Activated CD4-positive, alpha-beta T cell treated with anti-CD3 and anti-CD28 coated beads for 4 hours (primary cell): ENCODE data around the gene NPB.
"Not testable (repeated sequence)": the region's sequence is repeated elsewhere in the genome, so short reads cannot be mapped to it uniquely, and the experiment has no call there.

Experiments
- DNase-seq, 2 donors: peaks; one replicate each; pipeline ENCODE4 v3.0.0-alpha.2; 2020

NPB gene

DNA sequence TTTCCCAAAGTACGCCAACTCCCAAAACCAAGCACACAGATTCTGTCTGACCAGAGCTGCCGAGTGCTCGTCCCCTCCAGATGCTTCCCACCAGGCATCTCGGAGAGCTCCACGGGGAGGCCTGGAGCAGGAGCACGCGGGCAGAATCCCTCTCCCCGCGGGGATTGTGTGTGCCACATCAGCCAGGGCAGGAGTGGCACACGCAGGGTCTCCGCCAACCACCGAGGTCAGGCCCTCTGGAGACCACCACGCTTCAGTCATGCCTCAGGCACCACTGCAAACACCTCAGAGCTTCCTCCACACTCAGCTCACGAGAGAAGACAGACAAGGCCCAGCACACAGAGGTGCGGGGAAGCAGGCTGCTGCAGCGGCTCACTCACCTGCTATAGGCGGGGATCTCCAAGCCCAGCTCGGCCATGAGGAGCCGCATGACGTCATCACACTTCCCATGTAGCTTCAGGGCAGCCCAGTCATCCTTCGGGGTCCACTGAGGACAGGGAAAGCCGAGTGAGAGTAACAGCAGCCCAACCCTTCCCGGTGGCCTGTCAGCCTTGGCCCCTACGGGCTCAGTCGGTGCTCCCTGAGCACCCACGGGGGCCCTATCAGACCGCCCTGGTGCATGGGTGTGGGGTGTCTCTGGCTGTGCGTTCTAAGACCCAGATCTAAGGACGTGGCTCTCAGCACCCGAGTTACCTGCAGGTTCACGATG, 11.5 kb downstream of the NPB start:
- DNase-seq: no peak

DNA sequence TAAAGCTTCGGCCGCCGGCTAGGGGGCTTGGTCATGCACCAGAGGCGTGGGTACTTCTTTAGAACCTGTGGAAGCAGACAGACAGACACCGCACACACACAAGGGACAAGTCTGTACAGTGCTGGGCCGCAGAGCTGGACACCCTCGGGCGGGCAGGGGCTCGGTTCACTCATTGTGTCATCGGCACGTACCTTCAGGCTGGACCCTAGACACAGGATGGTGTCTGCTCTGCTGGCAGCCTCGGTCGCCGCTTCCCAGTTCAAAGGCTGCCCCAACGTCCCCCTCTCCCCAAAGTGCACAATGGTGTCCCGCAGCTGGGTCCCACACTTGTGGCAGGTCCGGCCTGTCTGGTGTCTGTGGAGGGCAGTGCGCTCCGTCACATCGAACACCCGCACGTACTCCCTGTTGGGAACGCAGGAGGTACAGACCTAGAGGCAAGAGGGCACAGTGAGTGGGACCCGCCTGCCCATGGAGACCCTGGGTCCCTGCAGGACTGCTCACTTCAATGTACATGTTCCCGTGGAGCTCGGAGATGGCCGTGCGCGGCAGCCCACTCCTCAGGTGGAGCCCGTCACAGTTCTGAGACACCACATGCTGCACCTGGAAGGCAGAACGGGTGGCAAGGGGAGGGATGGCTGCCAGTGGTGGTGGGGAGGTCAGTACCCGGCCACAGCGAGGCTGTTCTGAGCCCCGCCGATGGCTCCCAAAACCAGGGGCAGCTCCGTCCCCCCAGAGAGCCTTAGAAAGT, 12.2 kb downstream of the NPB start:
- DNase-seq: no peak

DNA sequence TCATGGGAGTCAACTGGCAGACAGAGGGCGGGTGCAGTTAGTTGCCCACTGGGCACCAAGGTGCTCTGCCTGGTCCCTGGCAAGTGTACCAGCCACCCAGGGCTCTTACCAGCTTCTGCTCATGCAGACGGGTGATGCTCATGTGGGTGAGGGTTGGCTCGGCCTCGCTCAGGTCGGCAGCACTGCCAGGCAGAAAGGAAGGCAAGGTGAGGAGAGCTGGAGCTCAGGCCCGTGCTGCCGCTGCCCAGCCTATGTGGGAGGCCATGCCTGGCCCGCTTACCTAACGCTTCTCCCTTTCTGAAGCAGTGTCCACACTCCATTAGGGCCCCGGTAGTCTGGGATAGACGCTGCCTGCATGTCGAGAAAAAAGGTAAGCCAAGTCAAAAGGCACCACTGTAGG, 13.3 kb downstream of the NPB start:
- DNase-seq: no peak

DNA sequence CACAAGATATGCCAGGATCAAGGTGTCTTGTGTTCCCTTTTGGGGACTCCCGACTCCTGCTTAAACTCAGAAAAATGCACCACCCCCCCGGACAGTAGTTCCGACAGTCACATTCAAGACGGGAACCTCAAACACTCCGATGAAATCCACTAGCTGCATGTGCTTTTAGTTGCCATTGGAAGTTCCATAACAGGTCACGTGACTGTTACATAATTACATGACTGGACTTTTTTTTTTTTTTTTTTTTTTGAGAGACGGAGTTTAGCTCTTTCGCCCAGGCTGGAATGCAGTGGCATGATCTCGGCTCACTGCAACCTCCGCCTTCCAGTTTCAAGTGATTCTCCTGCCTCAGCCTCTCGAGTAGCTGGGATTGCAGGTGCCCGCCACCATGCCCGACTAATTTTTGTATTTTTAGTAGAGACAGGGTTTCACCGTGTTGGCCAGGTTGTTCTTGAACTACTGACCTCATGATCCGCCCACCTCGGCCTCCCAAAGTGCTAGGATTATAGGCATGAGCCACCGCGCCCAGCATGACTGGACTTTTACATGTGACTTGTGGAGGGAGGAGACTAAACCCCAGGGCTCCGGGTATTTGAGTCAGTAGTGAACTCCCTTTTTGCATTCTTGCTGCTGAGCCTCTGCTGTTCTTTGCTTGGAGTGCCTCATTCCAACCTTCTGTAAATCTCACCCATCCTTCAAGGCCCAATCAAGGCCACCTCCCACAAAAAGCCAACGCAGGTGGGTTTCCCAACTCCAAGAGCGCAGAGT, 14.4 kb downstream of the NPB start:
- no peak for DNase-seq

- peak; percentile 77 to 81 for DNase-seq
These were observed 15.7 kb downstream of the NPB start, which contains the start of gene SIRT7 for GRCh38 chr17:81917565-81918332. TSS of gene SIRT7 (minus strand) at chr17:81918176. CDS start at chr17:81918131, 45 bp downstream.

- DNase-seq: not testable (repeated sequence)
These were observed 16.3 kb downstream of the NPB start for GRCh38 chr17:81918333-81918669.

DNA sequence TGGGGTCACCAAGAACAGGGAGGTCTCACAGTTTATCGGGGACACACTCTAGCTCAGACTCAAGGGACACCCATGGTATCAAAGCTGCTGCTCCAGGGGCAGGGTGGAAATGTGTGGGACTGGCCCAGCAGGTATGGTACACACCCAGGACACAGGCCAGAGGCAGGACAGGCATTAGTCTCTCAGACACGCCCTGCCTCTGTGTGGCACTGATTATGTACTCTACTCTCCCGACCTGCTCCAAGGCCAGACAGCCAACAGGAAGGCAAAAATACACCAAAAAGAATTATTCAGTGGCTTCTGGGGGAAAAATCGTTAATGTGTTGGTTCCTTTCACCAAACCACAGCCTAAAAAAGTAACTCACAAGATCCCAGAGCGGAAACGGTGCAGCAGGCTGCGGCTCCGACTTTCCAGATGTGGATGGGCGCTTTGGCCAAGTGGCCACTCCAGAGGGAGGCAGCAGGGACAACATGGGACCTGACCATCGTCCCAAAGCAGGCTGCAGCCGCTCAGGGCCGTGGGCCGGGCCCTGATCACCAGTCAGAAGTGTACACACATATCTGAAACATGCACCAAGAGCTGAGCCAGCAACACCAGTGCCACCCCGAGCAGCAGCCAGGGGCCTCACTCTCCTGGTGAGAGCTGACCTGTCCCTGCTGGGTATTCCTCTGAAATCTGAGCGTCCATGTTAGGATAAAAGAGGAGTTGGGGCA, 17.0 kb downstream of the NPB start:
- no peak for DNase-seq

DNA sequence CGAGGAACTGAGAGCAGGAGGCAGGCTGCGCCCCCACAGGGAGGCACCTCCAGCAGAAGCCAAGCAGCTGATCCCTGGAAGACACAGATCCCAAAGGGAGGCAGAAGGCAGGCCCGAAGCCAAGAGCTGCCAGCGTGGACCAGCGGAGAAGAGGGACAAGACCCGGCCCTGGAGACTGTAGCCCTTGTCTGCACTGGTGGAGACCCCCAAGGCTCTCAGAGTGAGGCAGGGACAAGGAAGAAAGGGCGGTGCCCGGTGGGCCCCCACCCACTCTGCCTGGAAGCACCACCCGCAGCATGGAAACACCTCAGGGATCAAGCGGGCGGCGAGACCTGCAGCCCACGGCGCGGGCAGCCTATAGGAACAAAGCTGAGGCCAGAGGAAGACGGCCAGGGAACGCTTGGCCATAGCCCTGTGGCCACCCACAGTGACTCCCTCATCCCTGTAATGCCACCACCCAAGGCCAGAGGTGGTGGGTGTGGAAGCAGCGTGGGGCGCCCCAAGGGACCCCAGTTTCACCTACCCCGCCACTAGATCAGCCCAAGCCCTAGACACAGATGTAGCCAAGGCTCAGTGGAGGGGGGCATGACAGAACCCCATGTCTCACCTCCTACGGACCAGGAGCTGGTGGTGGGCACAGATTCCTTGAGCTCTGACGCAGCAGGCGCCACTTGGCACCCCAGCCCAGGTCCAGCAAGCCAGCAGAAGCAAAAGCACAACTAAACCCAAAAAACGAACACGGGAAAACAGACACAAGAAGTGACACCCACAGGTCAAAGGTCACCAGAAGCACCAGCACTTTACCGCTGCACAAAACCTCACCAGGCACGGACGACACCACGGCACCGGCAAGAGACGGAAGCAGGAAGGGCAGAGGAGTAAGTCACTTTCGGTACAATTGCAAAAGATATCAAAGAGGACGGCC, 18.8 kb downstream of the NPB start:
- no peak for DNase-seq

- DNase-seq: no peak
These were observed 19.5 kb downstream of the NPB start for GRCh38 chr17:81921537-81921862.

GRCh38 chr17:81921996-81922565, 20.0 kb downstream of the NPB start:
- no peak for DNase-seq

- DNase-seq: no peak
These were observed 20.7 kb downstream of the NPB start for GRCh38 chr17:81922566-81923301.

GRCh38 chr17:81923302-81924260, 21.5 kb downstream of the NPB start:
- no peak for DNase-seq

- no peak for DNase-seq
These were observed 22.8 kb downstream of the NPB start for GRCh38 chr17:81924557-81925532.

DNA sequence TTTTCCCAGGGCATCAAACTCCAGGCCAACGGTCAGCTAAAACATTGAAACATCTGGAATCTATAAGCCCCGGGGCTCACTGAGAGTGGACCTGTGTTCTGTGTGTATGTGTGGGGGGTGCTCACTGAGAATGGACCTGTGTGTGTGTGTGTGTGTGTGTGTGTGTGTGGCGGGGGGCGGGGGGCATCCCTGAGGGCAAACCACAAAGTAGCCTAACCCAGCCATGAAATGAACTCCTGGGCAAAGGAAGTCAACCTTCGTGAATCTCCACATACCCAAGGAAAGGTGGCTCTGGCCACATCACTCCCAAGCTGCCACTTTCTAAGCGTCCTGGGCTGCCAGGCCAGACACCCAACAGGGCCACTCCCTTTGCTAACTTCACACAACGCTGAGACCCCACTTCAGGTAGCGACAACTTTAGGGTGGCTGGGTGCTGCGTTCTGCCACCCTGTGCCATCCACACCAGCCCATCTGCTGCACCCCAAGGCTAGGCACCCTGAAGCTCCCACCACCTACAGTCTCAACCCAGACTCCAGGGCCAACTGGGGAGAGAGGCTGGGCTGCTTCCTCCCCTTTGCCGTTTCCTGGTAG, 23.9 kb downstream of the NPB start:
- no peak for DNase-seq

DNA sequence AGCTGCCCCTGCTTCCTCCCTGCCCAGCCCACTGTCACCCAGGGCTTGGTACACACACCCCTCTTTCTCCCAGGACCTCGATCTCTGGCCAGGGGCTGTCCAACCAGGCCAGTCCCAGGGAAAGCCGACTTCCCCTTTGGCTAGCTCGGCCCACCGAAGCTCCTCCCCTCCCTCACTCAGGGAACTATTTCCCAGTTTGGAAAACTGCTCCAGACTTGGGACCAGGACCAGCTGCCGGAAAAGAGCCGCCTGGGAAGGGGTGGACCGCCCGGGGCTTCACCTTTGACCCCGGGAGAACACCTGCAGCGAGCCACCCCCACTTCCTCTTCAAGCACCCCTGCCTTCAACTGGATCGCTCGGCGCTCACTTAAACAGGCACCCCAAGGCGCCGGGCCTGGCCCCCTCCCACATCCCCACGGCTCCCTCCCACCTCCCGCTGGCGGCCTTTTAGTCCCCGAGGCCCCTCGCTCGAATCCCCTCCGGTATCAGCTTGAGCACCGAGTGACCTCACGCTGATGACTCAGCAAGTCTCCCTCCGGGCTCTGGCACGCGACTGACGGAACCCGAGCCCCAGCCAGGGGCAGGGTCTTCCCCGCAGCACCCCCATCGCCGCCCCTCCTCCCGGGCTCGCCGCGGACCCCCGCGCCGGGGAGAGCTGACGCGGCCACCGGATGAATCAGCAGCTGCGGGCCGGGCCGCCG, 24.6 kb downstream of the NPB start:
- DNase-seq: peak; percentile 60 to 72

DNA sequence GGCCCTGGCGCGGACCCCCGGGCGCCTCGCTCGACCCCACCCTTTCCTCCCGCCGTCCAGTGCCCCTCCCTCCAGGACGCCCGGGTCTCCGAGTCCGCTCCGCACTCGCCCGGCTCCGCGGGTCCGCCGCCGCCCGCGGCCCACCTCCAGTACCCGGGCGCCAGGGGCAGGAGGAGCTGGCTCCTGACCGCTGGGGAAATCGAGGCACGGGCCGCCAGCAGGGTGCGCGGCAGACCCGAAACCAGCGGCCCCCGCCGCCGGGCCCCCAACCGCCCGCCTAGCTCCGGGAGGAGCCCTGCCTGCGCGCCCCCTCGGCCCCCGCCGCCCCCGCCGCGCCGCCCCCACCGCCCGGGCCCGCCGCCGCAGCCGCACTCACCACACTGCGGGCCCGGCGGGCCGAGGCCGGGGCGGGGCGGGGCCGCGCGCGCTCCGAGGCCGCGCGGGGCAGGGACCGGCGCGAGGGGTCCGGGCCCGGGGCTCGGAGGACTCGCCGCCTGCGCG, 25.2 kb downstream of the NPB start:
- DNase-seq: no peak
